H1 (cell line): ENCODE results near the gene OSBPL6. TPM values are rescaled to one million over a fixed set of nuclear protein-coding genes. Genes with fewer than 3 reads are reported as not detected.

Experiments used
- CTCF ChIA-PET: fragments of 300-600 bp; sonication (Branson Sonifier 250); formaldehyde crosslinking; loops from one replicate; lab custom pipeline; 2021; ENCODE audit not compliant: partially characterized antibody; lab: Charles Lee
- POLR2A ChIA-PET: fragments of 300-600 bp; sonication (Branson Sonifier 250); formaldehyde crosslinking; loops from one replicate; lab custom pipeline; 2021; ENCODE audit warnings: inconsistent platforms; ENCODE audit not compliant: partially characterized antibody; lab: Charles Lee
- DNase-seq, 2 experiments: peaks; one replicate each; pipeline versions ENCODE4 v3.0.0 to v3.0.0-alpha.2; 2010 to 2022; ENCODE audit warnings: low spot score in 2 of 2, low read depth in 1 of 2, mixed read lengths in 1 of 2
- FAIRE-seq: peaks from 2 replicates; lab custom pipeline; 2011; peaks lifted over from hg19 to GRCh38; lab: Jason Lieb, UNC
- H2AFZ ChIP-seq: 2 replicates; pipeline ENCODE4 v1.8.1; 2012; ENCODE audit warnings: low read length, inconsistent platforms
- H2AK5ac ChIP-seq: 2 replicates; pipeline ENCODE4 v1.6.1; 2013; ENCODE audit warnings: low read depth, low read length
- H2BK120ac ChIP-seq: replicated peaks from 2 replicates; pipeline ENCODE3; 2013; ENCODE audit warnings: low read depth, low read length, inconsistent platforms
- H2BK12ac ChIP-seq: 2 replicates; pipeline ENCODE4 v1.6.1; 2013; ENCODE audit warnings: low read depth, low read length
- H2BK15ac ChIP-seq: 2 replicates; pipeline ENCODE4 v1.6.1; 2013; ENCODE audit warnings: low read length
- H2BK20ac ChIP-seq: 2 replicates; pipeline ENCODE4 v1.6.1; 2013; ENCODE audit warnings: low read length
- H2BK5ac ChIP-seq: 2 replicates; pipeline ENCODE4 v1.6.1; 2013; ENCODE audit warnings: low read depth, low read length
- H3K14ac ChIP-seq: 2 replicates; pipeline ENCODE4 v1.6.1; 2013; ENCODE audit warnings: inconsistent platforms; ENCODE audit not compliant: insufficient read length
- H3K18ac ChIP-seq: 2 replicates; pipeline ENCODE4 v1.6.1; 2013; ENCODE audit warnings: low read length; ENCODE audit errors: extremely low read depth
- H3K23ac ChIP-seq: 2 replicates; pipeline ENCODE4 v1.6.1; 2013; ENCODE audit warnings: inconsistent platforms; ENCODE audit not compliant: insufficient read length
- H3K23me2 ChIP-seq: 2 replicates; pipeline ENCODE4 v1.6.1; 2013; ENCODE audit warnings: low read depth, low read length
- H3K27ac ChIP-seq: 2 replicates; pipeline ENCODE4 v1.6.1; 2011; ENCODE audit warnings: low read depth, low read length, inconsistent platforms
- H3K27me3 ChIP-seq, 4 experiments: replicated peaks in 1 of 4; 1 replicate in 1 of 4; 2 replicates in 3 of 4; pipeline versions ENCODE4 v1.6.1 to v1.8.1; 2011 to 2013; ENCODE audit warnings: low read length in 3 of 4, mild to moderate bottlenecking in 3 of 4, inconsistent platforms in 2 of 4, mixed read lengths in 2 of 4, moderate library complexity in 1 of 4; ENCODE audit not compliant: control insufficient read depth in 3 of 4, insufficient read depth in 3 of 4; ENCODE audit errors: extremely low read depth in 1 of 4
- H3K36me3 ChIP-seq, 4 experiments: 2 replicates each; pipeline versions ENCODE4 v1.6.1 to v1.8.1; 2011 to 2013; ENCODE audit warnings: mild to moderate bottlenecking in 4 of 4, low read length in 3 of 4, moderate library complexity in 2 of 4, control low read depth in 1 of 4, inconsistent platforms in 1 of 4; ENCODE audit not compliant: insufficient read depth in 4 of 4, control insufficient read depth in 2 of 4
- H3K4ac ChIP-seq: replicated peaks from 2 replicates; pipeline ENCODE3; 2013; ENCODE audit warnings: low read length, low read depth, mixed read lengths, inconsistent platforms; ENCODE audit not compliant: insufficient read length
- H3K4me1 ChIP-seq, 4 experiments: replicated peaks in 1 of 4; 1 replicate in 1 of 4; 2 replicates in 3 of 4; pipeline versions ENCODE4 v1.6.1 to v1.8.1; 2011 to 2013; ENCODE audit warnings: low read length in 3 of 4, inconsistent platforms in 2 of 4, mixed read lengths in 1 of 4; ENCODE audit not compliant: insufficient read depth in 4 of 4, control insufficient read depth in 3 of 4
- H3K4me2 ChIP-seq, 2 experiments: 2 replicates each; pipeline versions ENCODE4 v1.6.1 to v1.8.1; 2011 to 2013; ENCODE audit warnings: low read depth in 2 of 2, low read length in 2 of 2, control low read depth in 1 of 2, inconsistent platforms in 1 of 2, mild to moderate bottlenecking in 1 of 2; ENCODE audit not compliant: insufficient read depth in 1 of 2
- H3K4me3 ChIP-seq, 4 experiments: fragments of 200-600, 300-600 bp in 1 of 4; sonication (generic), shearing (Covaris generic), sonication (Bioruptor Twin) in 1 of 4; 2 replicates each; pipeline versions ENCODE4 v1.5.1 to v1.8.1; 2011 to 2016; ENCODE audit warnings: low read length in 4 of 4, low read depth in 3 of 4, control low read depth in 2 of 4, inconsistent platforms in 2 of 4, mild to moderate bottlenecking in 2 of 4, mixed read lengths in 1 of 4, moderate library complexity in 1 of 4; ENCODE audit not compliant: insufficient read depth in 2 of 4; ENCODE audit errors: extremely low read depth in 1 of 4
- H3K56ac ChIP-seq: replicated peaks from 2 replicates; pipeline ENCODE3; 2013; ENCODE audit warnings: low read depth, mild to moderate bottlenecking, mixed read lengths, low read length, inconsistent platforms; ENCODE audit not compliant: insufficient read length
- H3K79me1 ChIP-seq: 2 replicates; pipeline ENCODE4 v1.6.1; 2013; ENCODE audit warnings: low read depth, low read length, control low read depth
- H3K79me2 ChIP-seq, 2 experiments: 2 replicates each; pipeline versions ENCODE4 v1.6.1 to v1.8.1; 2012 to 2013; ENCODE audit warnings: low read length in 2 of 2, mild to moderate bottlenecking in 2 of 2, inconsistent platforms in 1 of 2; ENCODE audit not compliant: insufficient read depth in 2 of 2, control insufficient read depth in 1 of 2
- H3K9ac ChIP-seq, 4 experiments: replicated peaks in 1 of 4; 1 replicate in 1 of 4; 2 replicates in 3 of 4; pipeline versions ENCODE4 v1.6.1 to v1.8.1; 2011 to 2013; ENCODE audit warnings: low read depth in 3 of 4, low read length in 3 of 4, control low read depth in 2 of 4, mild to moderate bottlenecking in 2 of 4, moderate library complexity in 2 of 4, inconsistent platforms in 1 of 4; ENCODE audit errors: extremely low read depth in 1 of 4
- H3K9me3 ChIP-seq, 2 experiments: 2 replicates each; pipeline versions ENCODE4 v1.6.1 to v1.8.1; 2012 to 2013; ENCODE audit warnings: mild to moderate bottlenecking in 2 of 2, moderate library complexity in 2 of 2, control low read depth in 1 of 2, inconsistent platforms in 1 of 2, low read depth in 1 of 2, low read length in 1 of 2, mixed read lengths in 1 of 2; ENCODE audit not compliant: insufficient read depth in 2 of 2
- H4K20me1 ChIP-seq, 2 experiments: replicated peaks in 1 of 2; 2 replicates each; pipeline versions ENCODE3 to v1.8.1; 2011 to 2013; ENCODE audit warnings: inconsistent platforms in 2 of 2, low read length in 2 of 2, mild to moderate bottlenecking in 1 of 2; ENCODE audit not compliant: insufficient read depth in 2 of 2, control insufficient read depth in 1 of 2
- H4K5ac ChIP-seq: 2 replicates; pipeline ENCODE4 v1.6.1; 2013; ENCODE audit warnings: low read length, low read depth, mixed read lengths, inconsistent platforms; ENCODE audit not compliant: insufficient read length
- H4K8ac ChIP-seq: 2 replicates; pipeline ENCODE4 v1.8.0; 2013; ENCODE audit warnings: mild to moderate bottlenecking, moderate library complexity, low read length, inconsistent platforms; ENCODE audit not compliant: insufficient read depth; ENCODE audit errors: extremely low read depth
- H4K91ac ChIP-seq: replicated peaks from 2 replicates; pipeline ENCODE3; 2013; ENCODE audit warnings: low read length, mixed read lengths, inconsistent platforms; ENCODE audit not compliant: insufficient read length
- NRF1 ChIP-seq: IDR thresholded peaks from 2 replicates; pipeline ENCODE4 v1.6.1; 2011; ENCODE audit warnings: mild to moderate bottlenecking, low read depth, low read length, improper control_type of control experiment
- PHF8 ChIP-seq: fragments of 200-600 bp; sonication (generic); conservative IDR thresholded peaks from 2 replicates; pipeline ENCODE4 v1.7.1; 2012; ENCODE audit warnings: low read depth, mild to moderate bottlenecking, inconsistent platforms, low read length, moderate library complexity
- SUZ12 ChIP-seq: fragments of 200-600 bp; sonication (generic); IDR thresholded peaks from 2 replicates; pipeline ENCODE4 v1.6.1; 2012; ENCODE audit warnings: mild to moderate bottlenecking, inconsistent platforms, low read length, moderate library complexity, mixed read lengths
- TAF1 ChIP-seq: IDR thresholded peaks from 2 replicates; pipeline ENCODE4 v1.6.1; 2011; ENCODE audit warnings: mild to moderate bottlenecking, low read depth, low read length
- WGBS, 2 experiments: shearing (Covaris generic) in 1 of 2; methylation state at CpG; one replicate each; pipeline versions ENCODE4 v1.1.6 to v1.1.7; 2013 to 2015; ENCODE audit warnings: low lambda C conversion rate in 2 of 2, mixed read lengths in 2 of 2, inconsistent platforms in 1 of 2, low coverage in 1 of 2, missing lambda C conversion rate in 1 of 2; ENCODE audit not compliant: insufficient replicate concordance in 2 of 2, insufficient coverage in 1 of 2, insufficient read length in 1 of 2; ENCODE audit errors: extremely low coverage in 1 of 2, missing lambda C conversion rate in 1 of 2; 5-methylcytosine and 5-hydroxymethylcytosine counted together
- polyA plus RNA-seq, 7 experiments: library from polyadenylated mRNA; depleted of rRNA in 3 of 7; stranded (reverse) in 5 of 7; unstranded in 2 of 7; fragments of >200 nt in 5 of 7; fragments of 200-250 nt in 2 of 7; gene quantifications; 1 replicate in 5 of 7; 2 replicates in 1 of 7; 4 replicates in 1 of 7; pipeline versions ENCODE4 v1.2.1 to v1.2.3, GENCODE V29; 2011 to 2013; ENCODE audit warnings: missing spikeins in 2 of 7, mixed read lengths in 2 of 7
- total RNA-seq: library from RNA; stranded (reverse); fragmentation: NEBNext Ultra II Directional; extraction: Animal tissue kit (Norgen Biotek cat#: 25700); gene quantifications from 2 replicates; pipeline ENCODE4 v1.2.1, GENCODE V29; 2021

OSBPL6 gene
- total and polyA plus RNA-seq, 2 of the 8 experiments (the other 6 are each of a cell fraction or from before 2014, with no cell fraction given): 1.7 to 5.6 TPM

DNA sequence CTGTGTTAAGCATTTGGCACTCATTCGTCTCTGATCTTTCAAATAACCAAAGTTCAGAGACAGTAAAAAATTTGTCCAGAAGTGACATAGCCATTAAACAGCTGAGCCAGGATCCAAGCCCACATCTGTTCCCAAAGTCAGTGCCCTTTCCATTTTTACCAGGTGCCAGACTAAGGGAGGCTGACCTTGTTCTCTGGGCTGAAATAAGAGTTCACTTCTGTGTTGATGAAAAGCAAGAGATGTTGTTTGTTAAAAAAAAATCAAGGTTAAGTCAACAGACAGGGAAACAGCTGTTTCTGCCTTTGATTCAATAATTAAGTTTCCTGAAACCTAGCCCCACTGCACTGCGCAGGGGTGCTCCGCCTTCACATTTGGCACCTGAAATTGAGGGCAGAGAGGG, 139.5 kb downstream of the OSBPL6 start:
- CTCF ChIA-PET: interaction anchor here (0.9 kb wide), 1 partner anchor 11 kb away, joined by 3 read pairs; no protein-coding TSS in a partner anchor
- no peak overlapping the region for H3K4me2 ChIP-seq
- H2BK12ac ChIP-seq: no peak overlapping the region
- H4K8ac ChIP-seq: no peak overlapping the region
- H3K14ac ChIP-seq: no peak overlapping the region
- no peak overlapping the region for H3K27ac ChIP-seq
- 93% methylated on average over 3 of the region's 3 CpGs; no CpG with 5 or more reads in 1 of the 2 experiments for WGBS, 2 experiments
- no peak overlapping the region for H2BK15ac ChIP-seq
- no peak for DNase-seq
- no peaks in the 10 kb centered on the region for H3K36me3 ChIP-seq
- no peaks in the 10 kb centered on the region for H3K79me1 ChIP-seq
- FAIRE-seq: no peak
- no peak overlapping the region for H2BK20ac ChIP-seq
- no peaks in the 10 kb centered on the region for H3K23me2 ChIP-seq
- no peak overlapping the region for H2AK5ac ChIP-seq
- H2AFZ ChIP-seq: no peak overlapping the region
- no peak overlapping the region for H3K56ac ChIP-seq
- no peak overlapping the region for H4K91ac ChIP-seq
- POLR2A ChIA-PET: no interaction called here
- no peak overlapping the region for H3K18ac ChIP-seq
- no peaks in the 10 kb centered on the region for H3K4me1 ChIP-seq
- no peaks in the 10 kb centered on the region for H3K9me3 ChIP-seq
- H3K4me3 ChIP-seq: no peak overlapping the region
- H3K23ac ChIP-seq: no peak overlapping the region
- TF ChIP-seq NRF1 (no peak), SUZ12 (no peak), TAF1 (no peak), PHF8 (no peak)
- no peak overlapping the region for H2BK5ac ChIP-seq
- H3K4ac ChIP-seq: no peak overlapping the region
- H4K5ac ChIP-seq: no peak overlapping the region
- no peaks in the 10 kb centered on the region for H4K20me1 ChIP-seq
- no peaks in the 10 kb centered on the region for H3K79me2 ChIP-seq
- no peak overlapping the region for H2BK120ac ChIP-seq
- no peak overlapping the region for H3K9ac ChIP-seq
- no peaks in the 10 kb centered on the region for H3K27me3 ChIP-seq
